ENCODE results near the gene GNAT1.

The GNAT1 gene

DNA sequence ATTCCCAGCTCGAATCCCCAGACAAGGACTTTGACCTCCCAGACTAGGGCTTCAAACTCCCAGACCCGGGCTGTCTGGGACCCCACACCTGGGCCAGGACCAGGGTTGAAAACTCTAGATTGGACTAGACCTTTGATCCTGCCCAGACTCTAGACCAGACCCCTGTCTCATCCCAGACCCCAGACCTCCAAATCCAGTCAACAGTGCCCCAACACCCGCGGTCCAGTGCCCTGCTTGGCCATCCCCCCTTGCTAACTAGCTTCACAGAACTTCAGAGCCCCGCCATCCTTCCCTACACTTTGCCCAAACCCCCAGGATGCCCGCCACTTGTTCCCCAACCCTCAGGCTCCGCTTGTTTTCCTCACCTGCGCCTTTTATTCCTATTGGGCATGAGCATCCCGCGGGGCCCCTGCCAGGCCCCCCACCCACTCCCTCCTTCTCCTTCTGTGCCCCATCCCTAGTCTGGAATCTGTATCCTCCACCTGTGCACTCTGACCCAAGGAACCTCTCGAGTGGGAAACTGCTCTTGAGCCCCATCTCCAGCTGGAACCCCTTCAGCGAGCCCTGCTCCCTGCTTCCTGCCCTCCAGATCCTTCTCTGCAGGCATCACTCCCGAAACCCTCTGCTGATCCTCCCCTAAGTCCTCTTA lies 45.2 kb downstream of the GNAT1 start:
- Histone ChIP-seq H3K4me3 (ENCODE audit: low read length) (peak overlapping the region; percentile 90), H3K27me3 (ENCODE audit: low read depth, low read length) (no peaks in the 10 kb centered on the region), H2AFZ (ENCODE audit: low read depth, low read length) (no peak overlapping the region), H3K4me2 (ENCODE audit: low read length) (peak overlapping the region; percentile 96), H3K79me2 (ENCODE audit: low read length) (peaks cover 54% of the 10 kb centered on the region), H3K9me3 (ENCODE audit: insufficient read depth, low read length) (no peaks in the 10 kb centered on the region), H4K20me1 (ENCODE audit: insufficient read depth, low read length) (peaks cover 33% of the 10 kb centered on the region), H3K27ac (ENCODE audit: low read length) (peak overlapping the region; percentile 71), H3K36me3 (replicated peaks; ENCODE audit: low read depth, low read length) (peaks cover 16% of the 10 kb centered on the region), H3K4me1 (ENCODE audit: low read length) (peaks cover 30% of the 10 kb centered on the region), H3K9ac (ENCODE audit: low read length) (peak overlapping the region; percentile 89)
- TF ChIP-seq, protein P1, sequence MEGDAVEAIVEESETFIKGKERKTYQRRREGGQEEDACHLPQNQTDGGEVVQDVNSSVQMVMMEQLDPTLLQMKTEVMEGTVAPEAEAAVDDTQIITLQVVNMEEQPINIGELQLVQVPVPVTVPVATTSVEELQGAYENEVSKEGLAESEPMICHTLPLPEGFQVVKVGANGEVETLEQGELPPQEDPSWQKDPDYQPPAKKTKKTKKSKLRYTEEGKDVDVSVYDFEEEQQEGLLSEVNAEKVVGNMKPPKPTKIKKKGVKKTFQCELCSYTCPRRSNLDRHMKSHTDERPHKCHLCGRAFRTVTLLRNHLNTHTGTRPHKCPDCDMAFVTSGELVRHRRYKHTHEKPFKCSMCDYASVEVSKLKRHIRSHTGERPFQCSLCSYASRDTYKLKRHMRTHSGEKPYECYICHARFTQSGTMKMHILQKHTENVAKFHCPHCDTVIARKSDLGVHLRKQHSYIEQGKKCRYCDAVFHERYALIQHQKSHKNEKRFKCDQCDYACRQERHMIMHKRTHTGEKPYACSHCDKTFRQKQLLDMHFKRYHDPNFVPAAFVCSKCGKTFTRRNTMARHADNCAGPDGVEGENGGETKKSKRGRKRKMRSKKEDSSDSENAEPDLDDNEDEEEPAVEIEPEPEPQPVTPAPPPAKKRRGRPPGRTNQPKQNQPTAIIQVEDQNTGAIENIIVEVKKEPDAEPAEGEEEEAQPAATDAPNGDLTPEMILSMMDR (IDR thresholded peaks at IDR 0.05; ENCODE audit: low read depth, low read length), result no peak
- TF ChIP-seq EZH2phosphoT487 (IDR thresholded peaks at IDR 0.05; ENCODE audit: low read depth), result no peak

- peak overlapping the region; percentile 90 for H3K4me3 ChIP-seq (ENCODE audit: low read length)
- TF ChIP-seq, protein P1 (IDR thresholded peaks at IDR 0.05; ENCODE audit: low read depth, low read length), result no peak
- no peak for TF ChIP-seq EZH2phosphoT487 (IDR thresholded peaks at IDR 0.05; ENCODE audit: low read depth)
- H3K4me1 ChIP-seq (ENCODE audit: low read length), result peaks cover 36% of the 10 kb centered on the region
- H3K4me2 ChIP-seq (ENCODE audit: low read length), result peak overlapping the region; percentile 96
- H3K9me3 ChIP-seq (ENCODE audit: insufficient read depth, low read length), result no peaks in the 10 kb centered on the region
- H4K20me1 ChIP-seq (ENCODE audit: insufficient read depth, low read length), result peaks cover 39% of the 10 kb centered on the region
- H2AFZ ChIP-seq (ENCODE audit: low read depth, low read length), result no peak overlapping the region
- peaks cover 60% of the 10 kb centered on the region for H3K79me2 ChIP-seq (ENCODE audit: low read length)
- H3K9ac ChIP-seq (ENCODE audit: low read length), result peak overlapping the region; percentile 89
- peaks cover 16% of the 10 kb centered on the region for H3K36me3 ChIP-seq (replicated peaks; ENCODE audit: low read depth, low read length)
- peak overlapping the region; percentile 71 for H3K27ac ChIP-seq (ENCODE audit: low read length)
- H3K27me3 ChIP-seq (ENCODE audit: low read depth, low read length), result no peaks in the 10 kb centered on the region
Observed at GRCh38 chr3:50237133-50237651, 45.8 kb downstream of the GNAT1 start.

DNA sequence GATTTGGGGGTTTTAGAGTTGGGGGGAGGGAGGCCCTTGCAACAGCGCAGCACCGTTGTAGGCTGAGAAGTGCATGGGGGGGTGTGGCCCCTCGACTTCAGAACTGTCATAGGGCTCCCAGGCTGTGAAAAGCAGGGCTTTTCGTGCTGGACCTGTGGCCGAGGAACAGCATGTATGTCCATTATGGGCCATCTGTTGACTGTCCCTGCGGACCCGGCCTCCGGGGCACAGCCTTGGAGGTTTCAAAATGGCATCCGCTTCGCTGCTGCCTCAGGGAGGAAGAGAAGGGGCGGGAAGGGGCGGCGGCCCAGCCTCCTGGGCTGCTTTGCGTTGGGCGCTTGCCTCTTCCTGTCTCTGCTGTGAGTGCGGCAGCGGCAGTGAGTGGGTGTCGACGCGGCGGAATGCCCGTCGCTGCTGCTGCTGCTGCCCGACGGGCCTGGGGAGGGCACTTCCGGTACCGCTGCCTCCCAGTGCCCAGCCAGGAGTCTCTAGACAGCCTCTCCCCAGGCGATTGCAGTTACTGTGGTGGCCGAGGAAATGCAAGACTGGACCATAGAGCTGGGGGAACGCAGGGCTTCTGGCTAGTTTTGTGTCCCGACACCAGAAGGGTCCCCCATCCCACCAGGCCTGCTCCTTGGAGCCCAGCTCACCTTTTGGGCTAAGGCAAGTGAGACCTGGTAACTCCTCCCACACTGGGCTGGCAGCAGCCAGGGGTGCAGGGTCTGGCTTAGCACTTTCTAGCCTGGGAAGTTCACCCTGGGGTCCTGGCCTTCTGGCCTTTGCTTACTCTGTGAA lies 46.5 kb downstream of the GNAT1 start:
- no peaks in the 10 kb centered on the region for H3K27me3 ChIP-seq (ENCODE audit: low read depth, low read length)
- peaks cover 16% of the 10 kb centered on the region for H3K36me3 ChIP-seq (replicated peaks; ENCODE audit: low read depth, low read length)
- H3K4me2 ChIP-seq (ENCODE audit: low read length), result peak overlapping the region; percentile 96
- peak overlapping the region; percentile 89 for H3K9ac ChIP-seq (ENCODE audit: low read length)
- H3K27ac ChIP-seq (ENCODE audit: low read length), result peak overlapping the region; percentile 71
- TF ChIP-seq, protein P1 (IDR thresholded peaks at IDR 0.05; ENCODE audit: low read depth, low read length), result no peak
- no peak for TF ChIP-seq EZH2phosphoT487 (IDR thresholded peaks at IDR 0.05; ENCODE audit: low read depth)
- peaks cover 67% of the 10 kb centered on the region for H3K79me2 ChIP-seq (ENCODE audit: low read length)
- H3K4me3 ChIP-seq (ENCODE audit: low read length), result peak overlapping the region; percentile 90
- H2AFZ ChIP-seq (ENCODE audit: low read depth, low read length), result no peak overlapping the region
- no peaks in the 10 kb centered on the region for H3K9me3 ChIP-seq (ENCODE audit: insufficient read depth, low read length)
- H4K20me1 ChIP-seq (ENCODE audit: insufficient read depth, low read length), result peaks cover 40% of the 10 kb centered on the region
- peaks cover 43% of the 10 kb centered on the region for H3K4me1 ChIP-seq (ENCODE audit: low read length)

DNA sequence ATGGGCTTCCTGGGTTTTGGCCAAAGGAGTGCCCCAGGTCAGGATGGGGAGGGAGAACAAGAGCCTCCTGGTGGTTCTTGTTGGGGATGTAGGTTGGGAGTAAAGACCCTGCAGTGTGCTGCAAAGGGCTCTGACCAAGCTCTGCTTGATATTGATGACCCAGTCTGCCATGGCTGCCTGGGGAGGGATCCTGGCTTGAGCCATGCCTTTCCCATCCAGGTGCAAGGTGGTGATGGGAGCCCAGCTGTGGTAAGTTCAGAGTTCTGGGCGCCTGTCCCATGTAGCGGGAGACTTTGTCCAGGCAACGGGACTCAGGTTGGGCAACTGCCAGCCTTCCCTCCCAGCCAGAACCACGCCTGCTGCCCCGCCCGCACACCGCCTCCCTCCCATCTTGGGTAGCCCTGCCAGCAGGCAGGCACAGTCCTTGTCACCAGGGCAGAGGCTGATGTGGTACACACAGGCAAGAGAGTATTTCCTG lies 47.2 kb downstream of the GNAT1 start:
- TF ChIP-seq, protein P1 (IDR thresholded peaks at IDR 0.05; ENCODE audit: low read depth, low read length), result no peak
- TF ChIP-seq EZH2phosphoT487 (IDR thresholded peaks at IDR 0.05; ENCODE audit: low read depth), result no peak
- Histone ChIP-seq H3K36me3 (replicated peaks; ENCODE audit: low read depth, low read length) (peaks cover 19% of the 10 kb centered on the region), H3K4me3 (ENCODE audit: low read length) (peak overlapping the region; percentile 90), H3K79me2 (ENCODE audit: low read length) (peaks cover 73% of the 10 kb centered on the region), H3K9ac (ENCODE audit: low read length) (peak overlapping the region; percentile 89), H3K27ac (ENCODE audit: low read length) (peak overlapping the region; percentile 71), H4K20me1 (ENCODE audit: insufficient read depth, low read length) (peaks cover 42% of the 10 kb centered on the region), H2AFZ (ENCODE audit: low read depth, low read length) (no peak overlapping the region), H3K4me1 (ENCODE audit: low read length) (peaks cover 49% of the 10 kb centered on the region), H3K4me2 (ENCODE audit: low read length) (peak overlapping the region; percentile 96), H3K9me3 (ENCODE audit: insufficient read depth, low read length) (no peaks in the 10 kb centered on the region), H3K27me3 (ENCODE audit: low read depth, low read length) (no peaks in the 10 kb centered on the region)

Measured in OCI-LY3 (cell line).